ENCODE data around the gene ZNF653.

Gene ZNF653

GRCh38 chr19:11535792-11536595, 30.4 kb upstream of the ZNF653 start:
- ATAC-seq (replicated peaks): peak; percentile 87 to 91
- DNase-seq: peak; percentile 81
- no peaks in the 10 kb centered on the region for H3K9me3 Mint-ChIP-seq

DNA sequence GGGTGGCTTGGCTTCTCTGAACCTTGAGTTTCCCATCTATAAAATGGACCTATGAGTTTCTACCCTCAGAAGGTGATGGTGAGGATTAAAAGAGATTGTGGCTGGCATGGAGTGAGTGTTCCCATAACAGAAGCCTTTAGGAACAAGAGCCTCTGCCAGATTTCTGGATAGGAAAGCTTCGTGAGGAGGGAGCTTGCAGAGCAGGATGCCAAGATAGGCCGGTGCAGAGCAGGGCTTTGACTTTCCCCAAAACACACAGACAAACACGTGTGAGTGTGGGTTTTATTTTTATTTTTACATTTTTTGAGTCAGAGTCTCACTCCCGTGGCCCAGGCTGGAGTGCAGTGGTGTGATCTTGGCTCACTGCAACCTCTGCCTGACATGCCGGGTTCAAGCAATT, 29.3 kb upstream of the ZNF653 start:
- H3K4me3 Mint-ChIP-seq: no peak overlapping the region
- no peaks in the 10 kb centered on the region for H3K36me3 Mint-ChIP-seq
- peaks cover 24 to 45% of the 10 kb centered on the region in 2 donors for H3K4me1 Mint-ChIP-seq
- DNase-seq: no peak
- H3K9me3 Mint-ChIP-seq: no peaks in the 10 kb centered on the region
- peaks cover 14 to 15% of the 10 kb centered on the region in 2 donors for H3K27me3 Mint-ChIP-seq
- H3K27ac Mint-ChIP-seq: no peak overlapping the region
- ATAC-seq (replicated peaks): no peak

More at GRCh38 chr19:11535792-11536595, 30.4 kb upstream of the ZNF653 start:
- Mint-ChIP-seq H3K27ac (peak overlapping the region; percentile 21), H3K4me1 (peaks cover 24 to 41% of the 10 kb centered on the region in 2 donors), H3K36me3 (no peaks in the 10 kb centered on the region), H3K4me3 (peak overlapping the region; percentile 23 to 71), H3K27me3 (peaks cover 19 to 22% of the 10 kb centered on the region in 2 donors)

GRCh38 chr19:11534538-11534937, 28.9 kb upstream of the ZNF653 start:
- no peak for DNase-seq
- H3K27ac Mint-ChIP-seq: no peak overlapping the region
- no peak for ATAC-seq (replicated peaks)
- H3K4me3 Mint-ChIP-seq: peak overlapping the region in 1 of 2 donors; percentile 13
- H3K4me1 Mint-ChIP-seq: peaks cover 24 to 45% of the 10 kb centered on the region in 2 donors
- peaks cover 13% of the 10 kb centered on the region in 2 donors for H3K27me3 Mint-ChIP-seq
- no peaks in the 10 kb centered on the region for H3K9me3 Mint-ChIP-seq
- H3K36me3 Mint-ChIP-seq: no peaks in the 10 kb centered on the region

- H3K27ac Mint-ChIP-seq: no peak overlapping the region
- H3K4me3 Mint-ChIP-seq: no peak overlapping the region
- no peaks in the 10 kb centered on the region for H3K27me3 Mint-ChIP-seq
- ATAC-seq (replicated peaks) (peak in 1 of 2 donors; percentile 3), DNase-seq (peak; percentile 33)
- H3K9me3 Mint-ChIP-seq: no peaks in the 10 kb centered on the region
- H3K4me1 Mint-ChIP-seq: peaks cover 20 to 43% of the 10 kb centered on the region in 2 donors
- H3K36me3 Mint-ChIP-seq: peaks cover 4% of the 10 kb centered on the region in 2 donors
Measured at GRCh38 chr19:11530432-11530831, 24.8 kb upstream of the ZNF653 start.

DNA sequence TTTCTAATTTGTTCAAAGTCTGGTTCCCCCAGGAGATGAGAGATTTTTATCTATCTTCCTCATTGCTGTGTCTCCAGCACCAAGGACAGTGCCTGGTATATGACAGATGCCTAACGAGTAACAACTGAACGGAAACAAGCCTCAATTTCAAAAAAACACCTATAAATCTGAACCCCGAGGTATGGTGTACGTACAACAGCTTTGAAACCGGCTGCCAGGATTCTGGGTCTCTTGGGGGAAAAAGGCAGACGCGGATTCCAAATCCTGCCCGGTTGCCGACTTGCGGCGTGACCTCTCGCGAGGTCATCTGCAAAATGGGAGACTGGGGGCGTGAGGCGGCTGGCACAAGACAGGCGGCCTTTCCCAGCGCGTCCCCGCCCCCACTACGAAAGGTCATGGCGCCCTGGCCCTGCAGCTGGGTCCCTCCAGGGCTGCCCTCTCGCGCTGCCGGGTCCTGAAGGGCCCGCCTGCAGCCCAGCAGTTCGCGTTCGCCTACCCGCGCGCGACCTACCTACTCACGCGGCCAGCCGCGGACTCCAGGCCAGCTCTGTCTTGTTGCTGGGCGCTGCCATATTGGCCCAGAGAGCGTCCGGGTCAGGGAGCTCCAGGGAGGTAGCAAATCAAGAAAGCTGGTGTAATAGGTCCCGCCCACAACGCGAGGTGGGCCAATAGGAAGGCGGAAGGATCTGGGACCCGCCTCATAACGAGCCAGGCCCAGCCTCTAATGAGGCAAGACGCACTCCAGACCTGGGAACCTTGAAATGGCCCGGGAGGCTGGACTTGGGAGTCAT, 23.1 kb upstream of the ZNF653 start, which contains the start of gene ECSIT:
Gene ECSIT, minus strand, starts transcription at position 584 of the 791 bp plus-strand sequence. CDS start 9,964 bp downstream, outside the sequence.
- Mint-ChIP-seq H3K36me3 (peaks cover 4% of the 10 kb centered on the region in 2 donors), H3K4me1 (peaks cover 11 to 27% of the 10 kb centered on the region in 2 donors), H3K4me3 (peak within 1 kb of the TSS; percentile 91 to 92), H3K27me3 (no peaks in the 10 kb centered on the region), H3K27ac (peak within 1 kb of the TSS; percentile 95), H3K9me3 (no peaks in the 10 kb centered on the region)
- ATAC-seq (replicated peaks) (peak; percentile 97 to 99), DNase-seq (peak; percentile 96)

DNA sequence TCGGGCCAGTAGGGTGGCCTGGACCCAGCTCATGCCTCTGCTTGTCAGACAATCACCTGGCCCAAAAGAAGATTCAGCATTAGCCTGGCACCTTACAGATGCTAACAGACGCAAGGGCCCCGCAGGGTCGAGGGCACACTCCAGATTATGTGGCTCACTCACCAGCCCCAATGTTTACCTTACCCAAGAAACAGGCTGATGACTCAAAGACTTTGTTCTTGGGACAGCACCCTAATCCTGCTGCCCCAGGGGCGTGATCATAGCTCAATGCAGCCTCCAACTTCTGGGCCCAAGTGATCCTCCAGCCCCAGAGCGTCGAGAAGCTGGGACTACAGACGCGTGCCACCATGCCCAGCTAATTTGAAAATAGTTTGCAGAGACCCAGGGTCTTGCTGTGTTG, 13.5 kb upstream of the ZNF653 start:
- ATAC-seq (replicated peaks) (no peak), DNase-seq (no peak)
- Mint-ChIP-seq H3K4me3 (no peak overlapping the region), H3K36me3 (peaks cover 17 to 39% of the 10 kb centered on the region in 2 donors), H3K27ac (no peak overlapping the region), H3K4me1 (peaks cover 0 to 1% of the 10 kb centered on the region in 2 donors), H3K27me3 (no peaks in the 10 kb centered on the region), H3K9me3 (no peaks in the 10 kb centered on the region)

DNA sequence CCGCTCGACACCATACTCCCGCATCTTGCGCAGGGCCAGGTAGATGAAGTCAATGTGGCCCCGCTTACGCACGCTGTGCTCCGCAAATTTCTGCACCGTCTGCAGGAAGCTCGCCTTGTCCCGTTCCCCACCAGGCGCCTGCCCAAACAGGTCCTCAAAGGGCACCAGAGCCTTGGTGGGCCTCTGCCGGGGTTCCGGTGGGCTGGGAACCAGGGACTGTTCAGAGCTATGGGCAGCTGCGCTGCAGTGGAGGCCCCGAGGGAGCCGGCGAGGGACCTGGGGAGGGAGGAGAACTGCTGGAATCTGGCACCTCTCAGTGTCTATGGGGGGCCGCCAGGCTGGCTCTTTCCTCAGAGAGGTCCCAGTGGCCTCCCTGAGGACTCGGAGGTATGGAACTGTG, 8.3 kb upstream of the ZNF653 start:
- no peak overlapping the region for H3K27ac Mint-ChIP-seq
- no peak for ATAC-seq (replicated peaks)
- peaks cover 35 to 51% of the 10 kb centered on the region in 2 donors for H3K36me3 Mint-ChIP-seq
- no peaks in the 10 kb centered on the region for H3K4me1 Mint-ChIP-seq
- no peak overlapping the region for H3K4me3 Mint-ChIP-seq
- no peak for DNase-seq
- H3K9me3 Mint-ChIP-seq: no peaks in the 10 kb centered on the region
- no peaks in the 10 kb centered on the region for H3K27me3 Mint-ChIP-seq

- peaks cover 9 to 15% of the 10 kb centered on the region in 2 donors for H3K4me1 Mint-ChIP-seq
- no peaks in the 10 kb centered on the region for H3K27me3 Mint-ChIP-seq
- no peak overlapping the region for H3K27ac Mint-ChIP-seq
- no peak for DNase-seq
- no peak for ATAC-seq (replicated peaks)
- peaks cover 40 to 50% of the 10 kb centered on the region in 2 donors for H3K36me3 Mint-ChIP-seq
- no peaks in the 10 kb centered on the region for H3K9me3 Mint-ChIP-seq
- H3K4me3 Mint-ChIP-seq: no peak overlapping the region
Measured at GRCh38 chr19:11510444-11510843, 4.8 kb upstream of the ZNF653 start.

DNA sequence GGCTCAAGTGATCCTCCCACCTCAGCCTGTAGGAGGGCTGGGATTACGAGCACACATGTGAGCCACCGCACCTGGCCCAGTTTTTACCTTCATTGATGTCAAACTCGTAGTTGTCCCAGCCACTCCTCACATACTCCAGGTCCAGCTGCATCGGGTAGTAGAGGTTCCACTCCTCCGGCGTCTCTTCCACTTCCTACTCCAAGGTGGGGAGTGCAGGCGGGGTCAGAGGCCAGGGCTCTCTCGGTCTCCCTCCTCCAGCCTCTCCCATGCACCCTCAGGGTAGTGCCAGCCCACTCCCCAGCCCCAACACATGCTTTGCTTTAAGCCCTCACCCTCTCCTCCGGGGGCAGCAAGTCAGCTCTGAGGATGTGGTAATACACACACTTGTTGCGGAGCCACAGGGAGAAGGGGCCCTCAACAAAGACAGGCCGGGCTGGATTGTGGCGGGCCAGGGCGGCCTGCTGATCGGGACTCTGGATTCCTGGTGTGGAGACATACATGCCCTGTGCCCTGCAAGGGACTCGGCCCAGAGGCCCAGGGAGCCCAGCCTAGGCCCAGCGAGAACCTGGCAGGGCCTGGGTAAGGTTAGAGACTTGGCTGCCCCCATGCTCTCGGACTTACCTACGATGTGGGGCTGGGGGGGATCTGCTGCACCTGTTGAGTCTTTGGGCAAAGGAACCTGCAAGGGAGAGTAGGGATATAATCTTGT, 1.9 kb upstream of the ZNF653 start:
- H3K27me3 Mint-ChIP-seq: no peaks in the 10 kb centered on the region
- peak overlapping the region; percentile 44 for H3K27ac Mint-ChIP-seq
- no peaks in the 10 kb centered on the region for H3K9me3 Mint-ChIP-seq
- peaks cover 16 to 24% of the 10 kb centered on the region in 2 donors for H3K4me1 Mint-ChIP-seq
- peaks cover 23 to 47% of the 10 kb centered on the region in 2 donors for H3K36me3 Mint-ChIP-seq
- ATAC-seq (replicated peaks): no peak
- peak overlapping the region; percentile 56 to 57 for H3K4me3 Mint-ChIP-seq
- no peak for DNase-seq

DNA sequence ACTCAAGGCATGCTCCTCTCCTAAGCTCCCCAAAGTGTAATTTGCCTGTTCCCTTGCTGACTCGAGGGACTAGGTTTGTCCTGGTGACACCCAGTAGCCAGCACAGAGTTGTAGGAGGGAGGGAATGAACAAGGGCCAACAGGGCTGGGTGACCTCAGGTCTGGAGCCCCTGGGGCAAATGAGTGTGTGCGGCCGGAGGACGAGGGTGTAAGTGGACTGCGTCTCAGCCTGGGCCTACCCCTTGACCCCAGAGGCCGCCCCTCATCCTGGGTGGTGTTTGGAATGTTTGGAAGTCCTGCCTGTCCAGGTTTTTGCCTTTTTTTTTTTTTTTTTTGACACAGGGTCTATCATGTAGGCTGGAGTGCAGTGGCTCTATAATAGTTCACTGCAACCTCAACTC, 1.3 kb upstream of the ZNF653 start:
- Mint-ChIP-seq H3K9me3 (no peaks in the 10 kb centered on the region), H3K27me3 (no peaks in the 10 kb centered on the region), H3K4me3 (peak overlapping the region; percentile 90 to 94), H3K36me3 (peaks cover 19 to 42% of the 10 kb centered on the region in 2 donors), H3K27ac (peak overlapping the region; percentile 99), H3K4me1 (peaks cover 16 to 24% of the 10 kb centered on the region in 2 donors)
- ATAC-seq (replicated peaks) (no peak), DNase-seq (no peak)

GRCh38 chr19:11506101-11506555, 489 bp upstream of the ZNF653 start:
- no peaks in the 10 kb centered on the region for H3K27me3 Mint-ChIP-seq
- H3K4me3 Mint-ChIP-seq: peak overlapping the region; percentile 90 to 94
- DNase-seq: no peak
- no peaks in the 10 kb centered on the region for H3K9me3 Mint-ChIP-seq
- H3K36me3 Mint-ChIP-seq: peaks cover 18 to 37% of the 10 kb centered on the region in 2 donors
- H3K4me1 Mint-ChIP-seq: peaks cover 17 to 24% of the 10 kb centered on the region in 2 donors
- peak overlapping the region; percentile 99 for H3K27ac Mint-ChIP-seq
- peak; percentile 43 to 45 for ATAC-seq (replicated peaks)

DNA sequence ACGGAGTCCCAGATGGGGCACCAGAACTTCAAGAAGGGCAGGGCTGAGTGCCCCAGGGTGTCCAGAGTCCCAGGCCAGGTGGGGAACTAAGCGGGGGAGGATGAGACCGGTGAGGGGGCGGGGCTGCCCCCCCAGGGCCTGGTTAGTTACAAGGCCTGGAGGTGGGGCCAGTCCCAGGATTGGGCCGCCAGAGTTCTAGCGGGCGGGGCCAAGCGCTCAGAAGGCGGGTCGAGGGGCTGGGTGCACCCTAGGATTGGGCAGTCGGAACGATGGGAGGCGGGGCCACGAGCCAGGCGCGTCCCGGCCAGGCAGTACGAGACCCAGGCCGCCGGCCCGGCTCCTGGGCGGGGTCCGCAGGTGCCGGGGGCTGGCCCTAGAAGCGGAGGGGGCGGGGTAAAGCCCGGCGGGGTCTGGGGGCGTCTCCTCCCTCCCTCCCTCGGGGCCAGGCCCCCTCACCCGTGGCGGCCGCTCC, 571 bp downstream of the ZNF653 start:
- Mint-ChIP-seq H3K4me3 (peak overlapping the region; percentile 90 to 94), H3K9me3 (no peaks in the 10 kb centered on the region), H3K27ac (peak overlapping the region; percentile 99), H3K4me1 (peaks cover 17 to 24% of the 10 kb centered on the region in 2 donors), H3K27me3 (no peaks in the 10 kb centered on the region), H3K36me3 (peaks cover 13 to 33% of the 10 kb centered on the region in 2 donors)
- ATAC-seq (replicated peaks) (peak; percentile 91 to 92), DNase-seq (peak; percentile 96)

GRCh38 chr19:11504502-11505031, 1.1 kb downstream of the ZNF653 start:
- no peaks in the 10 kb centered on the region for H3K9me3 Mint-ChIP-seq
- peak overlapping the region; percentile 99 for H3K27ac Mint-ChIP-seq
- H3K4me3 Mint-ChIP-seq: peak overlapping the region; percentile 90 to 94
- ATAC-seq (replicated peaks) (peak in 1 of 2 donors; percentile 0), DNase-seq (no peak)
- peaks cover 17 to 24% of the 10 kb centered on the region in 2 donors for H3K4me1 Mint-ChIP-seq
- H3K27me3 Mint-ChIP-seq: no peaks in the 10 kb centered on the region
- H3K36me3 Mint-ChIP-seq: peaks cover 15 to 38% of the 10 kb centered on the region in 2 donors
